Smooth muscle cell (in vitro differentiated cells): ENCODE results near the gene MMP14. TPM values are rescaled to one million over a fixed set of nuclear protein-coding genes. Genes with fewer than 3 reads are reported as not detected.

Experiments used
- DNase-seq: peaks from one replicate; lab custom pipeline; 2025; ENCODE audit not compliant: unreplicated experiment; lab: John Stamatoyannopoulos, UW
- H2AFZ ChIP-seq: fragments of 200-600 bp; sonication (generic); 2 replicates; pipeline ENCODE4 v1.6.0; 2016; ENCODE audit warnings: antibody characterized with exemption, low read depth, mild to moderate bottlenecking
- H3F3A ChIP-seq: fragments of 200-600 bp; sonication (generic); 2 replicates; pipeline ENCODE4 v1.6.0; 2017; ENCODE audit warnings: antibody characterized with exemption, low read depth
- H3K27ac ChIP-seq: fragments of 200-600 bp; sonication (generic); 2 replicates; pipeline ENCODE4 v1.5.1; 2016; ENCODE audit warnings: low read depth, mild to moderate bottlenecking
- H3K27me3 ChIP-seq: fragments of 200-600 bp; sonication (generic); 2 replicates; pipeline ENCODE4 v1.6.1; 2016; ENCODE audit warnings: low read depth, mild to moderate bottlenecking
- H3K36me3 ChIP-seq: fragments of 200-600 bp; sonication (generic); 2 replicates; pipeline ENCODE4 v1.5.1; 2016; ENCODE audit warnings: low read depth
- H3K4me1 ChIP-seq: fragments of 200-600 bp; sonication (generic); 2 replicates; pipeline ENCODE4 v1.5.1; 2016; ENCODE audit warnings: low read depth
- H3K4me2 ChIP-seq: fragments of 200-600 bp; sonication (generic); 2 replicates; pipeline ENCODE4 v1.6.0; 2016; ENCODE audit warnings: mild to moderate bottlenecking
- H3K4me3 ChIP-seq: fragments of 200-600 bp; sonication (generic); 2 replicates; pipeline ENCODE4 v1.5.1; 2016; ENCODE audit warnings: mild to moderate bottlenecking
- H3K79me2 ChIP-seq: fragments of 200-600 bp; sonication (generic); 2 replicates; pipeline ENCODE4 v1.6.0; 2016; ENCODE audit warnings: low read depth, mild to moderate bottlenecking
- H3K9ac ChIP-seq: fragments of 200-600 bp; sonication (generic); 2 replicates; pipeline ENCODE4 v1.6.0; 2016; ENCODE audit warnings: low read depth
- H3K9me3 ChIP-seq: fragments of 200-600 bp; sonication (generic); replicated peaks from 2 replicates; pipeline ENCODE4 v1.5.1; 2016; ENCODE audit warnings: low read depth
- H4K20me1 ChIP-seq: fragments of 200-600 bp; sonication (generic); 2 replicates; pipeline ENCODE4 v1.6.0; 2016; ENCODE audit warnings: low read depth
- WGBS: methylation state at CpG from one replicate; pipeline ENCODE4 v1.1.7; 2016; ENCODE audit warnings: low lambda C conversion rate; 5-methylcytosine and 5-hydroxymethylcytosine counted together
- polyA plus RNA-seq: library from polyadenylated mRNA; unstranded; fragments of >200 nt; fragmentation: Nextera tagmentation; extraction: Ambion mirVana; gene quantifications from 2 replicates; pipeline ENCODE4 v1.2.1, GENCODE V29; 2016
- total RNA-seq: library from RNA; depleted of rRNA; stranded (reverse); fragments of >200 nt; gene quantifications from 2 replicates; pipeline ENCODE4 v1.2.3, GENCODE V29; 2014
- TF ChIP-seq, protein P1 (sequence below): fragments of 200-600 bp; sonication (generic); IDR thresholded peaks from 2 replicates; pipeline ENCODE4 v1.5.1; 2017; ENCODE audit warnings: borderline replicate concordance, mild to moderate bottlenecking, antibody characterized with exemption; ENCODE audit not compliant: insufficient read depth, poor library complexity, severe bottlenecking

Gene MMP14
- total and polyA plus RNA-seq, 2 experiments from 2014 or later, result 58.1 to 444 TPM

DNA sequence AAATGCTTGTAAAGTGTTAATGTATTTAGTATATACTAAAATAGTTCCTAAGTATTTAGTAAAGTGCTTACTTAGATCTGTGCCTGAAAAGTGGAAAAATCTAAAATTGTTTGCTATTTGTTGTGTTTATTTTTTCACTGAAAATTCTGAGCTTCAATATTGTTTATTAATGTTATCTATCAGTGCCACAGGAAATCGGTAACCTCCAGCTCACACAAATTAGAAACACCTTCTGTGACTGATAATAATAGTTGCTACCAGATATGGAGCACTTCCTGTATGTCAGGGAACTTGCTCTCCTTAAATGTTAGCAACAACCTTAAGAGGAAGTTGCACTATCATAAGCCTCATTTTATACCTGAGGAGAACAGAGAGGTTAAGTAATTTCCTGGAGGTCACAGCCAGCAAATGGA lies 34.4 kb downstream of the MMP14 start:
- Histone ChIP-seq H3K9ac (peak overlapping the region; percentile 82), H3K79me2 (peaks cover 12% of the 10 kb centered on the region), H3K9me3 (no peaks in the 10 kb centered on the region), H3K27ac (peak overlapping the region; percentile 90), H3K36me3 (no peaks in the 10 kb centered on the region), H4K20me1 (no peaks in the 10 kb centered on the region), H2AFZ (peak overlapping the region; percentile 87), H3K4me1 (peaks cover 12% of the 10 kb centered on the region), H3K4me3 (peak overlapping the region; percentile 79), H3F3A (peaks cover 11% of the 10 kb centered on the region), H3K27me3 (no peaks in the 10 kb centered on the region), H3K4me2 (peak overlapping the region; percentile 88)
- TF ChIP-seq, protein P1, sequence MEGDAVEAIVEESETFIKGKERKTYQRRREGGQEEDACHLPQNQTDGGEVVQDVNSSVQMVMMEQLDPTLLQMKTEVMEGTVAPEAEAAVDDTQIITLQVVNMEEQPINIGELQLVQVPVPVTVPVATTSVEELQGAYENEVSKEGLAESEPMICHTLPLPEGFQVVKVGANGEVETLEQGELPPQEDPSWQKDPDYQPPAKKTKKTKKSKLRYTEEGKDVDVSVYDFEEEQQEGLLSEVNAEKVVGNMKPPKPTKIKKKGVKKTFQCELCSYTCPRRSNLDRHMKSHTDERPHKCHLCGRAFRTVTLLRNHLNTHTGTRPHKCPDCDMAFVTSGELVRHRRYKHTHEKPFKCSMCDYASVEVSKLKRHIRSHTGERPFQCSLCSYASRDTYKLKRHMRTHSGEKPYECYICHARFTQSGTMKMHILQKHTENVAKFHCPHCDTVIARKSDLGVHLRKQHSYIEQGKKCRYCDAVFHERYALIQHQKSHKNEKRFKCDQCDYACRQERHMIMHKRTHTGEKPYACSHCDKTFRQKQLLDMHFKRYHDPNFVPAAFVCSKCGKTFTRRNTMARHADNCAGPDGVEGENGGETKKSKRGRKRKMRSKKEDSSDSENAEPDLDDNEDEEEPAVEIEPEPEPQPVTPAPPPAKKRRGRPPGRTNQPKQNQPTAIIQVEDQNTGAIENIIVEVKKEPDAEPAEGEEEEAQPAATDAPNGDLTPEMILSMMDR, result no peak
- WGBS, result 8% methylated on average over 1 of the region's 1 CpG
- DNase-seq, result no peak

DNA sequence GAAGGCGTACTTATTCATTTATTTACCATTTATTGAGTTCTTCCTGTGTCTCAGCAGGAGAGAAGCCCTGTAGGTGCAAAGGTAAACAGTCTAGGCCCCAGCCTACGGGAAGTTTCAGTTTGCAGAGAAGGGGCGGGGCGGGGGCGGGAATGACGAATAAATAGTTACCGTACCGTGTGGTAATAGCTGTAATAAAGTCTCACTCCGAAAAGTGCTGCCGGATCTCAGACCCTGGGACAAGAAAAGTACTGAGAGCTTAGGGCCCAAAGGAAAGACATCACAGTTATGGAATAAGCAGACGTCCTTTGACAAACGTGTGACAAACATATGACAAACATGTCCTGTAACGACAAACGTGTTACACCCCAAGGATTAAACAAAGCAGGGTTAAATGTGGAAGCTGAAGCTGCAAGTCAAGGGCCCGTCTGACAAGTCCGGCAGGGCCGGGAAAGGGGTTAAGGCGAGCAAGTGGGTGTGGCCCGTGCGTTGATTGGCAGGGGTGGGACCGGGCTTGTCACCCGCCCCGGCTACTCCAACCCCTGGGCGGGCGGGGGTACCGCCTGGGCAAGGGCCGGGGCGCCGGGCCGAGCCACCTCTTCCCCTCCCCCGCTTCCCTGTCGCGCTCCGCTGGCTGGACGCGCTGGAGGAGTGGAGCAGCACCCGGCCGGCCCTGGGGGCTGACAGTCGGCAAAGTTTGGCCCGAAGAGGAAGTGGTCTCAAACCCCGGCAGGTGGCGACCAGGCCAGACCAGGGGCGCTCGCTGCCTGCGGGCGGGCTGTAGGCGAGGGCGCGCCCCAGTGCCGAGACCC lies 35.0 kb downstream of the MMP14 start, which contains the start of gene LRP10:
LRP10 (plus strand) TSS at position 517 of the 809 bp plus-strand sequence. CDS start 564 bp downstream, outside the sequence.
- Histone ChIP-seq H3K9me3 (no peaks in the 10 kb centered on the region), H3K9ac (peak within 1 kb of the TSS; percentile 82), H3K36me3 (no peaks in the 10 kb centered on the region), H2AFZ (peak within 1 kb of the TSS; percentile 87), H3K79me2 (peaks cover 12% of the 10 kb centered on the region), H4K20me1 (no peaks in the 10 kb centered on the region), H3K27me3 (no peaks in the 10 kb centered on the region), H3K4me2 (peak within 1 kb of the TSS; percentile 88), H3K4me1 (peaks cover 12% of the 10 kb centered on the region), H3F3A (peaks cover 11% of the 10 kb centered on the region), H3K27ac (peak within 1 kb of the TSS; percentile 90), H3K4me3 (peak within 1 kb of the TSS; percentile 79)
- peak; percentile 74 for DNase-seq
- under 1% methylated on average over 41 of the region's 50 CpGs for WGBS
- TF ChIP-seq, protein P1, result no peak

DNA sequence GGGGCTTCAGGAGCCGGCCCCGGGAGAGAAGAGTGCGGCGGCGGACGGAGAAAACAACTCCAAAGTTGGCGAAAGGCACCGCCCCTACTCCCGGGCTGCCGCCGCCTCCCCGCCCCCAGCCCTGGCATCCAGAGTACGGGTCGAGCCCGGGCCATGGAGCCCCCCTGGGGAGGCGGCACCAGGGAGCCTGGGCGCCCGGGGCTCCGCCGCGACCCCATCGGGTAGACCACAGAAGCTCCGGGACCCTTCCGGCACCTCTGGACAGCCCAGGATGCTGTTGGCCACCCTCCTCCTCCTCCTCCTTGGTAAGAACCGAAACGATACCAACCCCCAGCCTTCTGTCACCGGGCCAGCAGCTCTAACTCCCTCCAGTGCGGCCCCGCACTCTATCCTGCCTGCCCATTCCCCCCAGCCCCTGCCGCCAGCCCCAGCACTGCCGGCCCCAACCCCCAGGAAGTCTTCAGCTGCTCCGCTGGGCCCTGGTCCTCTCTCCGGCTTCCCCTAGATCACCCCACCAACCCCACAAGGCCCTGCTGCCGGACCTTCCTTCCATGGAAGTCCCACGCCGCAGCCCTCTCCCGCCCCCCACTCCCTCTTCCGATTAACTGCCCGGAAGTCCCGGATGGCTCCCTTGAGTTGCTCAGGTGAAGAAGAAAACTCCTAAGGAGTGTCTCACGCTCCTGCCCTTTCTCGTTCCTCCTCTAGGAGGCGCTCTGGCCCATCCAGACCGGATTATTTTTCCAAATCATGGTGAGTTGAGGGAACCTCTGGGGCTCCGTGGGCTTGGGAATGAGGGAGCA lies 35.8 kb downstream of the MMP14 start:
- H3K9me3 ChIP-seq, result no peaks in the 10 kb centered on the region
- H3K36me3 ChIP-seq, result no peaks in the 10 kb centered on the region
- under 1% methylated on average over 12 of the region's 45 CpGs for WGBS
- peaks cover 12% of the 10 kb centered on the region for H3K79me2 ChIP-seq
- peak overlapping the region; percentile 79 for H3K4me3 ChIP-seq
- peak overlapping the region; percentile 87 for H2AFZ ChIP-seq
- H3K9ac ChIP-seq, result peak overlapping the region; percentile 82
- peak; percentile 74 for DNase-seq
- H3F3A ChIP-seq, result peaks cover 11% of the 10 kb centered on the region
- H3K27ac ChIP-seq, result peak overlapping the region; percentile 90
- peaks cover 12% of the 10 kb centered on the region for H3K4me1 ChIP-seq
- no peaks in the 10 kb centered on the region for H4K20me1 ChIP-seq
- peak overlapping the region; percentile 88 for H3K4me2 ChIP-seq
- TF ChIP-seq, protein P1, result peak; percentile 96
- no peaks in the 10 kb centered on the region for H3K27me3 ChIP-seq
